H1 (cell line): Measurements from ENCODE around the gene MED10. TPM values are rescaled to one million over a fixed set of nuclear protein-coding genes. Genes with fewer than 3 reads are reported as not detected.

Source experiments
- CTCF ChIA-PET: fragments of 300-600 bp; sonication (Branson Sonifier 250); formaldehyde crosslinking; loops from one replicate; lab custom pipeline; 2021; ENCODE audit not compliant: partially characterized antibody; lab: Charles Lee
- POLR2A ChIA-PET: fragments of 300-600 bp; sonication (Branson Sonifier 250); formaldehyde crosslinking; loops from one replicate; lab custom pipeline; 2021; ENCODE audit warnings: inconsistent platforms; ENCODE audit not compliant: partially characterized antibody; lab: Charles Lee
- DNase-seq, 2 experiments: peaks; one replicate each; pipeline versions ENCODE4 v3.0.0 to v3.0.0-alpha.2; 2010 to 2022; ENCODE audit warnings: low spot score in 2 of 2, low read depth in 1 of 2, mixed read lengths in 1 of 2
- FAIRE-seq: peaks from 2 replicates; lab custom pipeline; 2011; peaks lifted over from hg19 to GRCh38; lab: Jason Lieb, UNC
- H2AFZ ChIP-seq: 2 replicates; pipeline ENCODE4 v1.8.1; 2012; ENCODE audit warnings: low read length, inconsistent platforms
- H2AK5ac ChIP-seq: 2 replicates; pipeline ENCODE4 v1.6.1; 2013; ENCODE audit warnings: low read depth, low read length
- H2BK120ac ChIP-seq: replicated peaks from 2 replicates; pipeline ENCODE3; 2013; ENCODE audit warnings: low read depth, low read length, inconsistent platforms
- H2BK12ac ChIP-seq: 2 replicates; pipeline ENCODE4 v1.6.1; 2013; ENCODE audit warnings: low read depth, low read length
- H2BK15ac ChIP-seq: 2 replicates; pipeline ENCODE4 v1.6.1; 2013; ENCODE audit warnings: low read length
- H2BK20ac ChIP-seq: 2 replicates; pipeline ENCODE4 v1.6.1; 2013; ENCODE audit warnings: low read length
- H2BK5ac ChIP-seq: 2 replicates; pipeline ENCODE4 v1.6.1; 2013; ENCODE audit warnings: low read depth, low read length
- H3K14ac ChIP-seq: 2 replicates; pipeline ENCODE4 v1.6.1; 2013; ENCODE audit warnings: inconsistent platforms; ENCODE audit not compliant: insufficient read length
- H3K18ac ChIP-seq: 2 replicates; pipeline ENCODE4 v1.6.1; 2013; ENCODE audit warnings: low read length; ENCODE audit errors: extremely low read depth
- H3K23ac ChIP-seq: 2 replicates; pipeline ENCODE4 v1.6.1; 2013; ENCODE audit warnings: inconsistent platforms; ENCODE audit not compliant: insufficient read length
- H3K23me2 ChIP-seq: 2 replicates; pipeline ENCODE4 v1.6.1; 2013; ENCODE audit warnings: low read depth, low read length
- H3K27ac ChIP-seq: 2 replicates; pipeline ENCODE4 v1.6.1; 2011; ENCODE audit warnings: low read depth, low read length, inconsistent platforms
- H3K27me3 ChIP-seq, 4 experiments: replicated peaks in 1 of 4; 1 replicate in 1 of 4; 2 replicates in 3 of 4; pipeline versions ENCODE4 v1.6.1 to v1.8.1; 2011 to 2013; ENCODE audit warnings: low read length in 3 of 4, mild to moderate bottlenecking in 3 of 4, inconsistent platforms in 2 of 4, mixed read lengths in 2 of 4, moderate library complexity in 1 of 4; ENCODE audit not compliant: control insufficient read depth in 3 of 4, insufficient read depth in 3 of 4; ENCODE audit errors: extremely low read depth in 1 of 4
- H3K36me3 ChIP-seq, 4 experiments: 2 replicates each; pipeline versions ENCODE4 v1.6.1 to v1.8.1; 2011 to 2013; ENCODE audit warnings: mild to moderate bottlenecking in 4 of 4, low read length in 3 of 4, moderate library complexity in 2 of 4, control low read depth in 1 of 4, inconsistent platforms in 1 of 4; ENCODE audit not compliant: insufficient read depth in 4 of 4, control insufficient read depth in 2 of 4
- H3K4ac ChIP-seq: replicated peaks from 2 replicates; pipeline ENCODE3; 2013; ENCODE audit warnings: low read length, low read depth, mixed read lengths, inconsistent platforms; ENCODE audit not compliant: insufficient read length
- H3K4me1 ChIP-seq, 4 experiments: replicated peaks in 1 of 4; 1 replicate in 1 of 4; 2 replicates in 3 of 4; pipeline versions ENCODE4 v1.6.1 to v1.8.1; 2011 to 2013; ENCODE audit warnings: low read length in 3 of 4, inconsistent platforms in 2 of 4, mixed read lengths in 1 of 4; ENCODE audit not compliant: insufficient read depth in 4 of 4, control insufficient read depth in 3 of 4
- H3K4me2 ChIP-seq, 2 experiments: 2 replicates each; pipeline versions ENCODE4 v1.6.1 to v1.8.1; 2011 to 2013; ENCODE audit warnings: low read depth in 2 of 2, low read length in 2 of 2, control low read depth in 1 of 2, inconsistent platforms in 1 of 2, mild to moderate bottlenecking in 1 of 2; ENCODE audit not compliant: insufficient read depth in 1 of 2
- H3K4me3 ChIP-seq, 4 experiments: fragments of 200-600, 300-600 bp in 1 of 4; sonication (generic), shearing (Covaris generic), sonication (Bioruptor Twin) in 1 of 4; 2 replicates each; pipeline versions ENCODE4 v1.5.1 to v1.8.1; 2011 to 2016; ENCODE audit warnings: low read length in 4 of 4, low read depth in 3 of 4, control low read depth in 2 of 4, inconsistent platforms in 2 of 4, mild to moderate bottlenecking in 2 of 4, mixed read lengths in 1 of 4, moderate library complexity in 1 of 4; ENCODE audit not compliant: insufficient read depth in 2 of 4; ENCODE audit errors: extremely low read depth in 1 of 4
- H3K56ac ChIP-seq: replicated peaks from 2 replicates; pipeline ENCODE3; 2013; ENCODE audit warnings: low read depth, mild to moderate bottlenecking, mixed read lengths, low read length, inconsistent platforms; ENCODE audit not compliant: insufficient read length
- H3K79me1 ChIP-seq: 2 replicates; pipeline ENCODE4 v1.6.1; 2013; ENCODE audit warnings: low read depth, low read length, control low read depth
- H3K79me2 ChIP-seq, 2 experiments: 2 replicates each; pipeline versions ENCODE4 v1.6.1 to v1.8.1; 2012 to 2013; ENCODE audit warnings: low read length in 2 of 2, mild to moderate bottlenecking in 2 of 2, inconsistent platforms in 1 of 2; ENCODE audit not compliant: insufficient read depth in 2 of 2, control insufficient read depth in 1 of 2
- H3K9ac ChIP-seq, 4 experiments: replicated peaks in 1 of 4; 1 replicate in 1 of 4; 2 replicates in 3 of 4; pipeline versions ENCODE4 v1.6.1 to v1.8.1; 2011 to 2013; ENCODE audit warnings: low read depth in 3 of 4, low read length in 3 of 4, control low read depth in 2 of 4, mild to moderate bottlenecking in 2 of 4, moderate library complexity in 2 of 4, inconsistent platforms in 1 of 4; ENCODE audit errors: extremely low read depth in 1 of 4
- H3K9me3 ChIP-seq, 2 experiments: 2 replicates each; pipeline versions ENCODE4 v1.6.1 to v1.8.1; 2012 to 2013; ENCODE audit warnings: mild to moderate bottlenecking in 2 of 2, moderate library complexity in 2 of 2, control low read depth in 1 of 2, inconsistent platforms in 1 of 2, low read depth in 1 of 2, low read length in 1 of 2, mixed read lengths in 1 of 2; ENCODE audit not compliant: insufficient read depth in 2 of 2
- H4K20me1 ChIP-seq, 2 experiments: replicated peaks in 1 of 2; 2 replicates each; pipeline versions ENCODE3 to v1.8.1; 2011 to 2013; ENCODE audit warnings: inconsistent platforms in 2 of 2, low read length in 2 of 2, mild to moderate bottlenecking in 1 of 2; ENCODE audit not compliant: insufficient read depth in 2 of 2, control insufficient read depth in 1 of 2
- H4K5ac ChIP-seq: 2 replicates; pipeline ENCODE4 v1.6.1; 2013; ENCODE audit warnings: low read length, low read depth, mixed read lengths, inconsistent platforms; ENCODE audit not compliant: insufficient read length
- H4K8ac ChIP-seq: 2 replicates; pipeline ENCODE4 v1.8.0; 2013; ENCODE audit warnings: mild to moderate bottlenecking, moderate library complexity, low read length, inconsistent platforms; ENCODE audit not compliant: insufficient read depth; ENCODE audit errors: extremely low read depth
- H4K91ac ChIP-seq: replicated peaks from 2 replicates; pipeline ENCODE3; 2013; ENCODE audit warnings: low read length, mixed read lengths, inconsistent platforms; ENCODE audit not compliant: insufficient read length
- CHD1 ChIP-seq: IDR thresholded peaks from 2 replicates; pipeline ENCODE4 v1.6.1; 2012; ENCODE audit warnings: low read depth, low read length, improper control_type of control experiment
- CTBP2 ChIP-seq: IDR thresholded peaks from 2 replicates; pipeline ENCODE4 v1.7.0; 2011; ENCODE audit warnings: borderline replicate concordance, mild to moderate bottlenecking, moderate library complexity, mixed read lengths, low read length; ENCODE audit not compliant: insufficient read depth, insufficient read length
- EZH2 ChIP-seq: fragments of 200-600 bp; sonication (generic); IDR thresholded peaks from 2 replicates; pipeline ENCODE4 v1.7.1; 2012; ENCODE audit warnings: low read depth, mild to moderate bottlenecking, moderate library complexity, low read length, inconsistent platforms; ENCODE audit not compliant: severe bottlenecking
- KDM1A ChIP-seq: fragments of 200-600, 300-600 bp; sonication (generic); IDR thresholded peaks from 2 replicates; pipeline ENCODE4 v1.7.1; 2016; ENCODE audit warnings: mild to moderate bottlenecking, low read length, borderline replicate concordance
- KDM4A ChIP-seq: IDR thresholded peaks from one replicate; pipeline ENCODE4 v1.7.1; 2012; ENCODE audit warnings: low read depth, mild to moderate bottlenecking, moderate library complexity, low read length, inconsistent platforms; ENCODE audit not compliant: severe bottlenecking
- MAFK ChIP-seq: IDR thresholded peaks from 2 replicates; pipeline ENCODE4 v1.6.1; 2012; ENCODE audit warnings: low read depth, mild to moderate bottlenecking, improper control_type of control experiment, low read length
- POLR2A ChIP-seq, 2 experiments: IDR thresholded peaks; 1 replicate in 1 of 2; 2 replicates in 1 of 2; pipeline ENCODE4 v1.6.1; 2011; ENCODE audit warnings: low read depth in 2 of 2, low read length in 2 of 2, mild to moderate bottlenecking in 2 of 2; ENCODE audit errors: control extremely low read depth in 1 of 2
- RFX5 ChIP-seq: IDR thresholded peaks from 2 replicates; pipeline ENCODE4 v1.6.1; 2011; ENCODE audit warnings: low read depth, low read length, improper control_type of control experiment, borderline replicate concordance
- RNF2 ChIP-seq: fragments of 200-900, 300-1000 bp; sonication (generic); IDR thresholded peaks from 2 replicates; pipeline ENCODE4 v1.7.1; 2016; ENCODE audit warnings: borderline replicate concordance, low read depth, mild to moderate bottlenecking, antibody characterized with exemption, low read length; ENCODE audit not compliant: poor library complexity, severe bottlenecking; ENCODE audit errors: missing control alignments
- SIX5 ChIP-seq: IDR thresholded peaks from 2 replicates; pipeline ENCODE4 v1.6.1; 2011; ENCODE audit warnings: mild to moderate bottlenecking, low read depth, low read length
- SP4 ChIP-seq: IDR thresholded peaks from 2 replicates; pipeline ENCODE4 v1.6.1; 2012; ENCODE audit warnings: low read length, inconsistent platforms
- USF2 ChIP-seq: IDR thresholded peaks from 2 replicates; pipeline ENCODE4 v1.6.1; 2011; ENCODE audit warnings: low read length, improper control_type of control experiment
- WGBS, 2 experiments: shearing (Covaris generic) in 1 of 2; methylation state at CpG; one replicate each; pipeline versions ENCODE4 v1.1.6 to v1.1.7; 2013 to 2015; ENCODE audit warnings: low lambda C conversion rate in 2 of 2, mixed read lengths in 2 of 2, inconsistent platforms in 1 of 2, low coverage in 1 of 2, missing lambda C conversion rate in 1 of 2; ENCODE audit not compliant: insufficient replicate concordance in 2 of 2, insufficient coverage in 1 of 2, insufficient read length in 1 of 2; ENCODE audit errors: extremely low coverage in 1 of 2, missing lambda C conversion rate in 1 of 2; 5-methylcytosine and 5-hydroxymethylcytosine counted together
- polyA plus RNA-seq, 7 experiments: library from polyadenylated mRNA; depleted of rRNA in 3 of 7; stranded (reverse) in 5 of 7; unstranded in 2 of 7; fragments of >200 nt in 5 of 7; fragments of 200-250 nt in 2 of 7; gene quantifications; 1 replicate in 5 of 7; 2 replicates in 1 of 7; 4 replicates in 1 of 7; pipeline versions ENCODE4 v1.2.1 to v1.2.3, GENCODE V29; 2011 to 2013; ENCODE audit warnings: missing spikeins in 2 of 7, mixed read lengths in 2 of 7
- total RNA-seq: library from RNA; stranded (reverse); fragmentation: NEBNext Ultra II Directional; extraction: Animal tissue kit (Norgen Biotek cat#: 25700); gene quantifications from 2 replicates; pipeline ENCODE4 v1.2.1, GENCODE V29; 2021

MED10 gene
- total and polyA plus RNA-seq, 2 of the 8 experiments (the other 6 are each of a cell fraction or from before 2014, with no cell fraction given), result 20.1 to 23.2 TPM

- Histone ChIP-seq H3K27ac (no peak overlapping the region), H2BK15ac (no peak overlapping the region), H2BK120ac (no peak overlapping the region), H3K4ac (no peak overlapping the region), H2BK20ac (no peak overlapping the region), H2AK5ac (no peak overlapping the region), H2AFZ (no peak overlapping the region), H3K14ac (no peak overlapping the region), H3K36me3 (peaks cover 7 to 43% (median 36%) of the 10 kb centered on the region in 4 experiments; a peak in 7 of 8 replicates), H3K4me2 (peak overlapping the region; percentile 92 to 97), H4K8ac (no peak overlapping the region), H4K91ac (no peak overlapping the region), H3K27me3 (no peaks in the 10 kb centered on the region), H3K9ac (no peak overlapping the region; a peak in 1 of 7 replicates), H3K4me3 (peak overlapping the region; percentile 87 to 94 (median 90); a peak in 6 of 8 replicates), H3K18ac (no peak overlapping the region), H3K23me2 (peaks cover 3% of the 10 kb centered on the region; the same call in 1 of the 2 replicates), H3K4me1 (peaks cover 0 to 3% (median 2%) of the 10 kb centered on the region in 4 experiments; a peak in 4 of 7 replicates), H2BK5ac (no peak overlapping the region), H4K20me1 (peaks cover 4 to 8% of the 10 kb centered on the region in 2 experiments), H3K79me1 (peaks cover 4% of the 10 kb centered on the region; the same call in 1 of the 2 replicates), H3K9me3 (no peaks in the 10 kb centered on the region), H2BK12ac (no peak overlapping the region), H4K5ac (no peak overlapping the region), H3K23ac (no peak overlapping the region), H3K56ac (no peak overlapping the region), H3K79me2 (peaks cover 3 to 27% of the 10 kb centered on the region in 2 experiments)
- no peak for DNase-seq
- ChIA-PET CTCF (interaction anchor here (0.7 kb wide), 1 partner anchor 209 kb away, joined by 5 read pairs; no protein-coding TSS in a partner anchor), POLR2A (interaction anchor here (0.9 kb wide), 1 partner anchor 15 kb away, joined by 3 read pairs; no protein-coding TSS in a partner anchor)
- WGBS, 2 experiments, result 83% methylated on average over 11 of the region's 11 CpGs; no CpG with 5 or more reads in 1 of the 2 experiments
- FAIRE-seq, result no peak
- TF ChIP-seq POLR2A (IDR thresholded peaks at IDR 0.05; ENCODE audit: control extremely low read depth in 1 of 2, low read depth in 2 of 2, low read length in 2 of 2) (no peak), MAFK (no peak), SIX5 (no peak), CHD1 (no peak), KDM4A (no peak), USF2 (no peak), SP4 (no peak), KDM1A (no peak), EZH2 (no peak), CTBP2 (no peak), RFX5 (no peak), RNF2 (no peak)
These were observed 1.3 kb downstream of the MED10 start for GRCh38 chr5:6376974-6377520.
